ENCODE data around the gene CCM2L. TPM values are rescaled to one million over a fixed set of nuclear protein-coding genes. Genes with fewer than 3 reads are reported as not detected.

Gene CCM2L
- total and polyA plus RNA-seq, 2 of the 4 experiments (the other 2 are of a cell fraction), result not detected

GRCh38 chr20:32045999-32046398, 35.8 kb downstream of the CCM2L start:
- H2BK15ac ChIP-seq (ENCODE audit: low read depth, low read length), result no peak overlapping the region
- H3K9me3 ChIP-seq (ENCODE audit: control insufficient read depth, insufficient read depth, low read length), result peaks cover 4% of the 10 kb centered on the region
- no peak overlapping the region for H2AK5ac ChIP-seq (ENCODE audit: low read depth, low read length)
- no peak overlapping the region for H3K18ac ChIP-seq (ENCODE audit: low read depth, low read length)
- H3K9me1 ChIP-seq (ENCODE audit: insufficient read depth, low read length), result no peaks in the 10 kb centered on the region
- DNase-seq, result no peak
- H3K27me3 ChIP-seq (ENCODE audit: control insufficient read depth, insufficient read depth, low read length), result peaks cover 46% of the 10 kb centered on the region
- no peak overlapping the region for H2BK120ac ChIP-seq (ENCODE audit: low read depth, low read length)
- no peak overlapping the region for H2BK20ac ChIP-seq (ENCODE audit: low read depth, low read length)
- H3K23ac ChIP-seq (ENCODE audit: low read depth, low read length), result no peak overlapping the region
- no peaks in the 10 kb centered on the region for H3K79me1 ChIP-seq (ENCODE audit: low read depth in 1 of 2, low read length in 2 of 2)
- ATAC-seq (ENCODE audit: low read depth), result no peak
- no peak overlapping the region for H2AK9ac ChIP-seq (replicated peaks; ENCODE audit: low read depth, low read length, poor library complexity)
- intact Hi-C loops (cut with micrococcal nuclease) (no loop called here), in situ Hi-C loops (cut with MboI; ENCODE audit: low sequenced_read_pairs) (no loop called here), dilution Hi-C loops (cut with HindIII; ENCODE audit: low sequenced_read_pairs, unreplicated experiment) (no loop called here)
- no peak overlapping the region for H3K4me2 ChIP-seq (ENCODE audit: low read depth, low read length)
- no peak overlapping the region for H4K91ac ChIP-seq (ENCODE audit: insufficient read depth, low read depth, low read length)
- H3K56ac ChIP-seq (ENCODE audit: extremely low read depth, insufficient read depth, low read length), result no peak overlapping the region
- H3K4me3 ChIP-seq (ENCODE audit: insufficient read depth, low read depth, low read length), result no peak overlapping the region
- H3K36me3 ChIP-seq (ENCODE audit: control insufficient read depth, insufficient read depth, low read length), result no peaks in the 10 kb centered on the region
- POLR2A ChIA-PET (ENCODE audit: unreplicated experiment), result no interaction called here
- H2AFZ ChIP-seq (replicated peaks; ENCODE audit: low read length, poor library complexity), result no peak overlapping the region
- no peaks in the 10 kb centered on the region for H4K20me1 ChIP-seq (ENCODE audit: insufficient read depth, low read length)
- no peak overlapping the region for H3K9ac ChIP-seq (ENCODE audit: low read depth, low read length)
- H4K5ac ChIP-seq (ENCODE audit: low read depth, low read length), result no peak overlapping the region
- CTCF ChIA-PET, result no interaction called here
- no peak overlapping the region for H3K14ac ChIP-seq (replicated peaks; ENCODE audit: low read depth, low read length)
- no peak overlapping the region for H4K8ac ChIP-seq (ENCODE audit: low read depth in 2 of 2, low read length in 2 of 2)
- no TSS peak for BruUV-seq (replicated peaks)
- no peaks in the 10 kb centered on the region for H3K4me1 ChIP-seq (ENCODE audit: control insufficient read depth, insufficient read depth, low read length)
- H3K4ac ChIP-seq (ENCODE audit: low read depth, low read length), result no peak overlapping the region
- WGBS, 2 experiments (ENCODE audit: extremely low coverage in 2 of 2, insufficient read length in 1 of 2), result 50% methylated on average over 2 of the region's 3 CpGs; no CpG with 5 or more reads in 1 of the 2 experiments
- TF ChIP-seq ELK1 (IDR thresholded peaks at IDR 0.05; ENCODE audit: borderline replicate concordance, low read depth, low read length), result no peak
- TF ChIP-seq RFX5 (IDR thresholded peaks at IDR 0.05; ENCODE audit: low read depth, low read length), result no peak
- no peak overlapping the region for H3K27ac ChIP-seq (ENCODE audit: insufficient read depth, low read length)
- H2BK5ac ChIP-seq (ENCODE audit: low read depth, low read length, poor library complexity, severe bottlenecking), result no peak overlapping the region
